CD4-positive, alpha-beta memory T cell (primary cell): Measurements from ENCODE around the gene ACKR2. TPM values are rescaled to one million over a fixed set of nuclear protein-coding genes. Genes with fewer than 3 reads are reported as not detected.

Experiments used
- CTCF ChIA-PET: fragments of 350-600 bp; sonication (Branson Sonifier 250); formaldehyde crosslinking; loops from one replicate; lab custom pipeline; 2021; ENCODE audit warnings: inconsistent platforms; ENCODE audit not compliant: partially characterized antibody; lab: Charles Lee
- POLR2A ChIA-PET: fragments of 350-600 bp; sonication (Branson Sonifier 250); formaldehyde crosslinking; loops from one replicate; lab custom pipeline; 2021; ENCODE audit not compliant: partially characterized antibody; lab: Charles Lee
- DNase-seq, 5 donors: peaks; one replicate each; pipeline versions ENCODE4 v3.0.0 to v3.0.0-alpha.2; 2020 to 2022; ENCODE audit warnings: mixed read lengths in 1 of 5
- H3K27ac ChIP-seq: one replicate; pipeline ENCODE4 v1.7.0; 2013; ENCODE audit warnings: low read depth, low read length
- H3K27me3 ChIP-seq: 2 replicates; pipeline ENCODE4 v1.7.0; 2013; ENCODE audit warnings: mild to moderate bottlenecking, low read length, moderate library complexity; ENCODE audit not compliant: insufficient read depth
- H3K36me3 ChIP-seq: 2 replicates; pipeline ENCODE4 v1.7.0; 2013; ENCODE audit warnings: mild to moderate bottlenecking, low read length, moderate library complexity; ENCODE audit not compliant: insufficient read depth
- H3K4me1 ChIP-seq: 2 replicates; pipeline ENCODE4 v1.7.0; 2013; ENCODE audit warnings: mild to moderate bottlenecking, low read length, moderate library complexity; ENCODE audit not compliant: insufficient read depth
- H3K4me3 ChIP-seq, 2 donors: one replicate each; pipeline ENCODE4 v1.7.0; 2013; ENCODE audit warnings: low read length in 2 of 2, mild to moderate bottlenecking in 1 of 2
- H3K9me3 ChIP-seq, 2 donors: one replicate each; pipeline ENCODE4 v1.7.0; 2013; ENCODE audit warnings: low read length in 2 of 2, control low read depth in 1 of 2; ENCODE audit not compliant: control insufficient read depth in 1 of 2
- H3K27ac Mint-ChIP-seq, 7 donors: one replicate each; pipeline ENCODE4 v1.8.0; 2020 to 2021; ENCODE audit warnings: mixed read lengths in 7 of 7, mild to moderate bottlenecking in 6 of 7, inconsistent platforms in 3 of 7, moderate library complexity in 3 of 7
- H3K27me3 Mint-ChIP-seq, 2 donors: one replicate each; pipeline ENCODE4 v1.8.0; 2020 to 2021; ENCODE audit warnings: mixed read lengths in 2 of 2
- H3K36me3 Mint-ChIP-seq, 2 donors: one replicate each; pipeline ENCODE4 v1.8.0; 2020 to 2021; ENCODE audit warnings: mixed read lengths in 2 of 2, inconsistent platforms in 1 of 2, mild to moderate bottlenecking in 1 of 2
- H3K4me1 Mint-ChIP-seq, 4 donors: one replicate each; pipeline ENCODE4 v1.8.0; 2020 to 2021; ENCODE audit warnings: mixed read lengths in 4 of 4, mild to moderate bottlenecking in 1 of 4
- H3K4me3 Mint-ChIP-seq, 8 donors: one replicate each; pipeline ENCODE4 v1.8.0; 2020 to 2021; ENCODE audit warnings: mixed read lengths in 8 of 8, mild to moderate bottlenecking in 7 of 8, moderate library complexity in 6 of 8, inconsistent platforms in 3 of 8
- H3K9me3 Mint-ChIP-seq, 8 donors: one replicate each; pipeline ENCODE4 v1.8.0; 2020 to 2021; ENCODE audit warnings: mixed read lengths in 8 of 8, mild to moderate bottlenecking in 5 of 8, inconsistent platforms in 3 of 8, moderate library complexity in 1 of 8
- intact Hi-C: fragments of 100-400 bp; cut with micrococcal nuclease; formaldehyde crosslinking; loops from one replicate; pipeline ENCODE4 v1.15.1; 2023
- polyA plus RNA-seq, 2 donors: library from polyadenylated mRNA; unstranded; fragments of 300-500 nt; fragmentation: Illumina TruSeq; gene quantifications; one replicate each; pipeline ENCODE4 v1.2.3, GENCODE V29; 2021
- total RNA-seq, 2 experiments: library from RNA; stranded (reverse); gene quantifications; one replicate each; pipeline ENCODE4 v1.2.3, GENCODE V29; 2021

ACKR2 gene
- total and polyA plus RNA-seq, 4 experiments from 2014 or later, result 0.28 to 0.49 TPM; not detected in 2

- Histone ChIP-seq H3K36me3 (no peaks in the 10 kb centered on the region), H3K4me1 (no peaks in the 10 kb centered on the region), H3K27me3 (no peaks in the 10 kb centered on the region), H3K4me3 (no peak overlapping the region), H3K27ac (no peak overlapping the region), H3K9me3 (no peaks in the 10 kb centered on the region)
- ChIA-PET POLR2A (no interaction called here), CTCF (interaction anchor here (0.8 kb wide), 1 partner anchor 9 kb away, joined by 4 read pairs; no protein-coding TSS in a partner anchor)
- Mint-ChIP-seq H3K4me1 (no peaks in the 10 kb centered on the region), H3K4me3 (no peak overlapping the region), H3K9me3 (no peaks in the 10 kb centered on the region), H3K36me3 (no peaks in the 10 kb centered on the region), H3K27me3 (peaks cover 3 to 5% of the 10 kb centered on the region in 2 donors), H3K27ac (no peak overlapping the region)
- intact Hi-C loops, result no loop called here
- DNase-seq, result no peak
Measured at GRCh38 chr3:42871592-42872196, 62.4 kb downstream of the ACKR2 start.

- intact Hi-C loops, result no loop called here
- ChIA-PET POLR2A (no interaction called here), CTCF (no interaction called here)
- Mint-ChIP-seq H3K36me3 (no peaks in the 10 kb centered on the region), H3K4me3 (no peak overlapping the region), H3K27me3 (peaks cover 3 to 5% of the 10 kb centered on the region in 2 donors), H3K9me3 (no peaks in the 10 kb centered on the region), H3K27ac (no peak overlapping the region), H3K4me1 (no peaks in the 10 kb centered on the region)
- H3K27ac ChIP-seq, result no peak overlapping the region
- DNase-seq, result no peak
- no peaks in the 10 kb centered on the region for H3K27me3 ChIP-seq
- H3K9me3 ChIP-seq, result no peaks in the 10 kb centered on the region
- H3K4me1 ChIP-seq, result no peaks in the 10 kb centered on the region
- no peak overlapping the region for H3K4me3 ChIP-seq
- H3K36me3 ChIP-seq, result no peaks in the 10 kb centered on the region
Measured at GRCh38 chr3:42872718-42873117, 63.5 kb downstream of the ACKR2 start.

- no peaks in the 10 kb centered on the region for H3K9me3 ChIP-seq
- Mint-ChIP-seq H3K27ac (no peak overlapping the region), H3K4me1 (no peaks in the 10 kb centered on the region), H3K27me3 (peaks cover 3 to 5% of the 10 kb centered on the region in 2 donors), H3K36me3 (no peaks in the 10 kb centered on the region), H3K9me3 (no peaks in the 10 kb centered on the region), H3K4me3 (no peak overlapping the region)
- no peak overlapping the region for H3K27ac ChIP-seq
- H3K36me3 ChIP-seq, result no peaks in the 10 kb centered on the region
- CTCF ChIA-PET, result interaction anchor here (1.5 kb wide), 1 partner anchor 42 kb away, joined by 3 read pairs; no protein-coding TSS in a partner anchor
- no peak overlapping the region for H3K4me3 ChIP-seq
- POLR2A ChIA-PET, result no interaction called here
- intact Hi-C loops, result no loop called here
- H3K4me1 ChIP-seq, result no peaks in the 10 kb centered on the region
- no peak for DNase-seq
- no peaks in the 10 kb centered on the region for H3K27me3 ChIP-seq
Measured at GRCh38 chr3:42873221-42873982, 64.2 kb downstream of the ACKR2 start.

- H3K36me3 ChIP-seq, result no peaks in the 10 kb centered on the region
- H3K27ac ChIP-seq, result no peak overlapping the region
- intact Hi-C loops, result no loop called here
- Mint-ChIP-seq H3K27ac (no peak overlapping the region), H3K4me1 (peaks cover 0 to 2% (median 0%) of the 10 kb centered on the region in 4 donors), H3K4me3 (no peak overlapping the region), H3K27me3 (peaks cover 3 to 5% of the 10 kb centered on the region in 2 donors), H3K9me3 (no peaks in the 10 kb centered on the region), H3K36me3 (no peaks in the 10 kb centered on the region)
- no peaks in the 10 kb centered on the region for H3K9me3 ChIP-seq
- no peaks in the 10 kb centered on the region for H3K4me1 ChIP-seq
- no peak for DNase-seq
- no peaks in the 10 kb centered on the region for H3K27me3 ChIP-seq
- ChIA-PET POLR2A (no interaction called here), CTCF (interaction anchor here (1.1 to 1.5 kb wide), 3 partner anchors 43 to 125 kb away, joined by 3 read pairs; no protein-coding TSS in a partner anchor)
- H3K4me3 ChIP-seq, result no peak overlapping the region
Measured at GRCh38 chr3:42874749-42875148, 65.5 kb downstream of the ACKR2 start.

DNA sequence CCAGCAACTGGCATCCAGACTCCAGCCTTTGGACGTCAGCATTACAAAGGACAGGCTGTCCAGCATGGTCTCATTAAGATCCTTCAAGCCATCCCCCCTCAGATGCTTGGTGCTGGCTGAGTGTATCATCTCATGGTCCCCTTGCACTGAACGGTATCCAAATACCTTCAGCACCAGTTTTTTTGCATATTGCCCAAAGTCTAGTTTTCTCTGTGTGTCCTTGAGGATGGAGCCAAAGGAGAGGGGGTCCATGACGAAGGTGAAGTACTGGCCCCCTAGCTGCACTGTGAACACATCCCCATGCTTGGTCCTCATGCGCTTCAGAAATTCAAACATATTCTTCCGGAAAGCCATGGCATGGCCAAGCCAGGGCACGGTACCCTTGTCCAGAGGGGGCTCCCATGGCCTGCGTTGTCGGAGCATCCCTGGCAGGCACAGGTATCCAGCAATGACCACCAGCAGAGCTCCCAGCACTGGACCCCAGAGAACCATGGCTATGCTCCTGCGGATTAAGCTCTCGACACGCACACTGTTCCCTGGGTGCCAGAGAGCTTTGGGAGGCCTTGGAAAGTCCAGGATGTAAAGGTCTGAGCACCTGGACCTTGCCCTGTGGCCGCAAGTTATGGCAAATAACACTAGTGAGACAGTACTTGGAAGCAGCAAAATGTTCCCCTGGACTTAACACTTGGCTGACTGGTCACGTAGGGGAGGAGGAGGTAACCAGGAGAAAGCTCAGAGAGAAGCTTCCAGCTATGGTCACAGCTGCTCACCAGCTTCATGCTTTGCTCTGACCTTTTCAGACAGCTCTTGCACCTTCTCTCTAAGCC lies 66.3 kb downstream of the ACKR2 start, which contains the start of gene CYP8B1:
CYP8B1 (minus strand) TSS at position 555 of the 827 bp plus-strand sequence; CDS start at position 492, 63 bp downstream.
- ChIA-PET POLR2A (no interaction called here), CTCF (interaction anchor here (1.1 to 8.2 kb wide), 3 partner anchors 92 to 125 kb away, joined by 3 to 156 read pairs (median 3); no protein-coding TSS in a partner anchor)
- intact Hi-C loops, result no loop called here
- Histone ChIP-seq H3K27me3 (no peaks in the 10 kb centered on the region), H3K4me3 (no peak within 1 kb of the TSS), H3K27ac (no peak within 1 kb of the TSS), H3K4me1 (peaks cover 4% of the 10 kb centered on the region), H3K36me3 (no peaks in the 10 kb centered on the region), H3K9me3 (no peaks in the 10 kb centered on the region)
- DNase-seq, result no peak
- Mint-ChIP-seq H3K36me3 (no peaks in the 10 kb centered on the region), H3K9me3 (no peaks in the 10 kb centered on the region), H3K27ac (no peak within 1 kb of the TSS), H3K27me3 (peaks cover 3 to 5% of the 10 kb centered on the region in 2 donors), H3K4me3 (no peak within 1 kb of the TSS), H3K4me1 (peaks cover 3 to 5% (median 4%) of the 10 kb centered on the region in 4 donors)

- H3K4me1 Mint-ChIP-seq, result peaks cover 7 to 10% (median 10%) of the 10 kb centered on the region in 4 donors
- H3K27me3 ChIP-seq, result no peaks in the 10 kb centered on the region
- H3K9me3 Mint-ChIP-seq, result no peaks in the 10 kb centered on the region
Measured at GRCh38 chr3:42876401-42876800, 67.2 kb downstream of the ACKR2 start.

More at GRCh38 chr3:42876401-42876800, 67.2 kb downstream of the ACKR2 start:
- H3K27ac Mint-ChIP-seq, result no peak overlapping the region
- Histone ChIP-seq H3K27ac (no peak overlapping the region), H3K36me3 (no peaks in the 10 kb centered on the region), H3K4me1 (peaks cover 8% of the 10 kb centered on the region), H3K9me3 (no peaks in the 10 kb centered on the region), H3K4me3 (no peak overlapping the region)
- intact Hi-C loops, result no loop called here
- ChIA-PET POLR2A (no interaction called here), CTCF (interaction anchor here (8.2 kb wide), 1 partner anchor 93 kb away, joined by 156 read pairs; no protein-coding TSS in a partner anchor)
- no peak overlapping the region for H3K4me3 Mint-ChIP-seq
- H3K36me3 Mint-ChIP-seq, result no peaks in the 10 kb centered on the region
- no peak for DNase-seq
- peaks cover 3 to 5% of the 10 kb centered on the region in 2 donors for H3K27me3 Mint-ChIP-seq
